K562 (cell line): Measurements from ENCODE around the gene C10orf90. TPM values are rescaled to one million over a fixed set of nuclear protein-coding genes. Genes with fewer than 3 reads are reported as not detected.

ENCODE experiments used
- ERF ChIP-seq: fragments of 450-650 bp; formaldehyde crosslinking; IDR thresholded peaks from 2 replicates; pipeline ENCODE4 v1.4.0; 2020; ENCODE audit warnings: mild to moderate bottlenecking, mixed read lengths
- MTF1 ChIP-seq: fragments of 250-450 bp; sonication (Bioruptor Pico); IDR thresholded peaks from 2 replicates; pipeline ENCODE4 v1.9.0; 2021; ENCODE audit warnings: moderate library complexity, mild to moderate bottlenecking, inconsistent platforms, borderline replicate concordance
- NFYB ChIP-seq: IDR thresholded peaks from 2 replicates; pipeline ENCODE4 v1.6.1; 2011; ENCODE audit warnings: mild to moderate bottlenecking, moderate library complexity; ENCODE audit not compliant: insufficient read length; ENCODE audit errors: extremely low read depth
- TCF7L2 ChIP-seq: fragments of 150-350 bp; IDR thresholded peaks from 2 replicates; pipeline ENCODE4 v1.6.1; 2016; ENCODE audit warnings: low read depth, mild to moderate bottlenecking, low read length, moderate library complexity
- TEAD4 ChIP-seq, 2 experiments: sonication (generic) in 1 of 2; formaldehyde crosslinking in 1 of 2; IDR thresholded peaks; 2 replicates each; pipeline versions ENCODE4 v1.6.1 to v1.8.0; 2012 to 2022; ENCODE audit warnings: borderline replicate concordance in 1 of 2, inconsistent platforms in 1 of 2, low read length in 1 of 2, mild to moderate bottlenecking in 1 of 2, missing genetic modification reagents in 1 of 2
- ZEB2 ChIP-seq: fragments of 450-650 bp; IDR thresholded peaks from 2 replicates; pipeline ENCODE4 v1.6.1; 2016
- polyA plus RNA-seq, 8 experiments: library from polyadenylated mRNA; depleted of rRNA in 4 of 8; stranded (reverse) in 5 of 8; unstranded in 3 of 8; fragments of >200 nt; fragmentation: Nextera tagmentation in 2 of 8; fragmentation: Illumina TruSeq in 1 of 8; extraction: Ambion mirVana in 2 of 8; extraction: Trizol in 1 of 8; gene quantifications; 2 replicates each; pipeline versions ENCODE4 v1.2.1 to v1.2.3, GENCODE V29; 2011 to 2014; ENCODE audit warnings: inconsistent platforms in 1 of 8, missing spikeins in 1 of 8
- total RNA-seq, 7 experiments: library from RNA; depleted of rRNA in 6 of 7; stranded (reverse); fragments of >200 nt in 6 of 7; fragmentation: Illumina TruSeq in 2 of 7; extraction: Trizol in 2 of 7; gene quantifications; 2 replicates each; pipeline versions ENCODE4 v1.2.1 to v1.2.3, GENCODE V29; 2011 to 2021; ENCODE audit warnings: low replicate concordance in 1 of 7
- TF ChIP-seq, protein P1 (sequence below): fragments of 200-800 bp; sonication (Bioruptor generic); IDR thresholded peaks from 2 replicates; pipeline ENCODE4 v1.6.1; 2016; ENCODE audit warnings: missing genetic modification characterization, missing compliant biosample characterization

The C10orf90 gene
- total and polyA plus RNA-seq, 9 of the 15 experiments (the other 6 are each of a cell fraction or from before 2014, with no cell fraction given) = not detected

DNA sequence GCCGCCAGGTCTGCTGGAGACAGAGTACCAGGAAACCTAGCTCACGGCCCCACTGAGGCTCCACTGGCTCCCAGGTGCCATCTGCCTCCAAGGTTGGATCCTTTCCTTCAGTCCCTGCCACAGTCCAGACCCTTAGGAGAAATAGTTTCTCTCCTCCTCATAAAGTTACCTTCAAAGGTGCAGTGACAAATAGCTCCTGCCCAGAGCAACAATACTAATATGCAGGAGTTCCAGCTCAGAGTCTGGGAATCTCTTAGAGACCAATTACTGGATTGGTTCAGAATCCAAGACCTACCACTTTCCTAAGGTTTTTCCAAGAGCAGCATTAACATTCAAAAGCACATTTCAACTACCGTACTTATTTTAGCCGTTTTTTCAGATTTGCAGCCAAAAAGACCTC lies 241.2 kb downstream of the C10orf90 start (continued):
- TF ChIP-seq TEAD4 (IDR thresholded peaks at IDR 0.05; ENCODE audit: low read length) (no peak), TEAD4 (CRISPR knock-in tag; IDR thresholded peaks at IDR 0.05; ENCODE audit: borderline replicate concordance) (no peak), ERF (CRISPR knock-in tag) (no peak), NFYB (no peak), ZEB2 (no peak), MTF1 (CRISPR knock-in tag) (no peak), TCF7L2 (no peak)
- TF ChIP-seq, protein P1, sequence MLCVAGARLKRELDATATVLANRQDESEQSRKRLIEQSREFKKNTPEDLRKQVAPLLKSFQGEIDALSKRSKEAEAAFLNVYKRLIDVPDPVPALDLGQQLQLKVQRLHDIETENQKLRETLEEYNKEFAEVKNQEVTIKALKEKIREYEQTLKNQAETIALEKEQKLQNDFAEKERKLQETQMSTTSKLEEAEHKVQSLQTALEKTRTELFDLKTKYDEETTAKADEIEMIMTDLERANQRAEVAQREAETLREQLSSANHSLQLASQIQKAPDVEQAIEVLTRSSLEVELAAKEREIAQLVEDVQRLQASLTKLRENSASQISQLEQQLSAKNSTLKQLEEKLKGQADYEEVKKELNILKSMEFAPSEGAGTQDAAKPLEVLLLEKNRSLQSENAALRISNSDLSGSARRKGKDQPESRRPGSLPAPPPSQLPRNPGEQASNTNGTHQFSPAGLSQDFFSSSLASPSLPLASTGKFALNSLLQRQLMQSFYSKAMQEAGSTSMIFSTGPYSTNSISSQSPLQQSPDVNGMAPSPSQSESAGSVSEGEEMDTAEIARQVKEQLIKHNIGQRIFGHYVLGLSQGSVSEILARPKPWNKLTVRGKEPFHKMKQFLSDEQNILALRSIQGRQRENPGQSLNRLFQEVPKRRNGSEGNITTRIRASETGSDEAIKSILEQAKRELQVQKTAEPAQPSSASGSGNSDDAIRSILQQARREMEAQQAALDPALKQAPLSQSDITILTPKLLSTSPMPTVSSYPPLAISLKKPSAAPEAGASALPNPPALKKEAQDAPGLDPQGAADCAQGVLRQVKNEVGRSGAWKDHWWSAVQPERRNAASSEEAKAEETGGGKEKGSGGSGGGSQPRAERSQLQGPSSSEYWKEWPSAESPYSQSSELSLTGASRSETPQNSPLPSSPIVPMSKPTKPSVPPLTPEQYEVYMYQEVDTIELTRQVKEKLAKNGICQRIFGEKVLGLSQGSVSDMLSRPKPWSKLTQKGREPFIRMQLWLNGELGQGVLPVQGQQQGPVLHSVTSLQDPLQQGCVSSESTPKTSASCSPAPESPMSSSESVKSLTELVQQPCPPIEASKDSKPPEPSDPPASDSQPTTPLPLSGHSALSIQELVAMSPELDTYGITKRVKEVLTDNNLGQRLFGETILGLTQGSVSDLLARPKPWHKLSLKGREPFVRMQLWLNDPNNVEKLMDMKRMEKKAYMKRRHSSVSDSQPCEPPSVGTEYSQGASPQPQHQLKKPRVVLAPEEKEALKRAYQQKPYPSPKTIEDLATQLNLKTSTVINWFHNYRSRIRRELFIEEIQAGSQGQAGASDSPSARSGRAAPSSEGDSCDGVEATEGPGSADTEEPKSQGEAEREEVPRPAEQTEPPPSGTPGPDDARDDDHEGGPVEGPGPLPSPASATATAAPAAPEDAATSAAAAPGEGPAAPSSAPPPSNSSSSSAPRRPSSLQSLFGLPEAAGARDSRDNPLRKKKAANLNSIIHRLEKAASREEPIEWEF (CRISPR knock-in tag) = no peak
